HG03442 (cell line): ENCODE data around the gene CNTN4.
A peak's percentile ranks its signal among the peaks of the same experiment; 100 is the strongest.
"Not testable (repeated sequence)": the region's sequence is repeated elsewhere in the genome, so short reads cannot be mapped to it uniquely, and the experiment has no call there.

Experiments used
- ATAC-seq: cut with Tn5 transposase; IDR thresholded peaks from one replicate; pipeline ENCODE4 v1.9.1; 2021; ENCODE audit warnings: mild to moderate bottlenecking, moderate library complexity; ENCODE audit not compliant: unreplicated experiment

CNTN4 gene

DNA sequence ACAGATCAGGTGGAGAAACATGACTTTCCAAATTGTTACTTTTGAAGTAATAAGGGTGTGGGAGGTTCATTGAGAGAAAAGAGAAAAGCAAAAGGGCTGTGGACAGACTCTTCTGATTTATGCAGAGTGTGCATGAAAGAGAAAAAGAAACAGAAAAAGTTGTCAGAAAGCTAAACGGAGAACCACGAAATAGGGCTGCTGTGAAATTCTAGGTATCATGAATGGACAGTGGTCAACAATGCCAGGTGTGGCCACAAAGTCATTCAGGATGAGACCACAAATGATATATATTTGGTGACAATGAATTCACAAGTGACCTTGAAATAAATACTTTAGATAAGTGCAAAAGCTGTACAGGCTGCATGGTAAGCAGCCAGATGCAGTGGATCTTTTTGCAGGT, 841.4 kb downstream of the CNTN4 start:
- peak; percentile 42 for ATAC-seq

- ATAC-seq: peak; percentile 90
These were observed 846.0 kb downstream of the CNTN4 start for GRCh38 chr3:2944628-2945027.

DNA sequence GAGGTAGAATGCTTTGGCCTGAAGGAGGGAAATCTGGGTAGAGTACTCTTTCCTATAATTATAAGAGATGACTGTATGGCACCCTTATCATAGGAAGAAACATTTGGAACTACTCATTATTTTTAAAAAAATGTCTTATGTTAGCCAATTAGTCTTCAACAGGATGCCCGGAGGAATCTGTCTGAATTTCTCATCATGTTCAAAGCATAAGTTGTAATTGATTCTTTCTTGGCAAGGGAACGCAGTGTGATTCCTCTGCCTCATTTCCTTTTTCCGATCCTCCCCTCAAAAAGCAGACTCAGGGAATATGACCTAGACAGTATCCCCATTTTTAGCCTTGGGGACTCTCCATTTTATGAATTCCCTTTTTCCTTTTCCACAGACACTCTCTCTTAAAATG, 846.5 kb downstream of the CNTN4 start:
- ATAC-seq: no peak

GRCh38 chr3:2947536-2947935, 848.9 kb downstream of the CNTN4 start:
- no peak for ATAC-seq

DNA sequence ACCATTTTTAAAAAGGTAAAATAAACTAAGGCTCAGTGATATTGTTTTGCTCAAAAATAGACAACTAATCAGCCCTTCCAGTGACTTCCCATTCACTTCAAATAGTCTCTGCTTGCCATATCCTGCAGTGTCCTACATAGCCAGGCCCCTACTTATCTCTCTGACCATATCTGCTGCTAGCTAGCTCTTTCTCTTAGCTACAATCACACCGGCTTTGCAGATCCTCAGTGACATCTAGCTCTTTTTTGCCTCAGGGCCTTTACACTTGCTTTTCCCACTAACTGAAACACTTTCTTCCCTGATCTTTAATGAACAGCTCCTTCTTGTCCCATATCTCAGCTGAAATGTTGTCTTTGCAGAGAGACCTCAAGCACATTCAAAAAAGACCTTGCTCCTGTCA, 850.2 kb downstream of the CNTN4 start:
- ATAC-seq: no peak

DNA sequence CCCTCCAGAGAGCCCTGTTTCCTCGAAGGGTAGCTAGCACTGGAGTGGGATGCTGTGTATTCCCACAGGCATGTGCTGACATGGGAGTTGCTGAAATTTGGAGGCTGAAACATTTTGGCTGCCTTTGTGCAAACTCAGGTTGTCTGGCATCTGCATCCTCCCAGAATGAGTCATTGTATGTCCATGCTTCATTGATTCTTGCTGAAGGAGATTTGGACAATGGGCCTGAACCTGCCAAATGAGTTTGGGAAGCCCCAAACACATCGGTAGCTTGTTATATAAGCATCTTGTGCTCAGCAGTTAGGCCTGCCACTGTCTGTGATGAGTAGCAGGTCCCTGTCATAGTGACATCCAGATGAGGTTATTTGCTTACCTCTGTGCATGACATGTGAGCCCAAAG, 851.5 kb downstream of the CNTN4 start:
- ATAC-seq: peak; percentile 37

DNA sequence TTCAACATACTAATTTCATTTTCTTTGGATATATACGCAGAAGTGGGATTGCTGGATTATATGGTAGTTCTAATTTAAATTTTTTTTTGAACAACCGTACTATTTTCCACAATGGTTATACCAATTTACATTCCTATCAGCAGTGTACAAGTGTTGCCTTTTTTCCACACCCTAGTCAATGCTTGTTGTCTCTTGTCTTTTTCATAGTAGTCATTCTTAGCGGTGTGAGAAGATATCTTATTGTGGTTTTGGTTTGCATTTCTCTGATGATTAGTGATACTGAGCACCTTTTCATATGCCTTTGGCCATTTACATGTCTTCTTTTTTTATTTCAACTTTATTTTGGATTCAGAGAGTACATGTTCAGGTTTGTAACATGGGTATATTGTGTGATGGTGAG, 858.4 kb downstream of the CNTN4 start:
- no peak for ATAC-seq

DNA sequence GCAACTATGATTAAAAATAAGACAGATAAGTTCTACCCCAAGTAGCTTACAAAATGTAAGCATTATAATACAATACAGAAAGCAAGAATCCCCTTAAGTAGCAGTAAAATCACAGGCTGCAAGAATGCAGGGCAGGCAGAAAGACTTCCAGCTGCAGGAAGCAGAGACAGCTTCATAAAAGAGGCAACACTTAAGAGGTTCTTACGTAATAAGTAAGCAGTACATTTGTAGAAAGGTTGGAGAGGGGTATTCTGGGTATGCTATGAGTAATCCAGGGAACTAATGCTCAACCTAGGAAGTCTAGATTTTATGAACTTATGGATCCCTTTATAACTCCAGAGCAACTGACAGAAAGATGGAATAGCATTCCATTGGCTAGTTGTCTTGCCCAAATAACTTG, 859.9 kb downstream of the CNTN4 start:
- ATAC-seq: no peak

DNA sequence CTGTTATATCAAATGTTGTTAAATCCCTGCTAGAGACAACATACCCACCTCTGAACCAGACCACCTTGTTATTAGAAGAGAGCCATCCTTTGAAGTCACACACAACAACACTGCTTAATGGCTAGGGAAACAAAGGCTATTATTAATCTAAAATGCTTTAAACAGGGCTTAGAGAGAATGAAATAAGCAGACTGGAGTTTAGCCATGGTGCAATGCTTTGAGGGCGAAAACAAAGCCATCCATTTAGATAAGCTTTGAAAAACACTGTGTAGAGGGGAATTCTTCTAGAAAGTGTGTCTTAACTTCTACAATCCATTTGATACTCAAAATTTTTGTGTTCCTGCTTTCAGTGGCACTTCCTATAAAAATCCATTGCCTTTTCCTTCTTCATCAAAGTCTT, 862.9 kb downstream of the CNTN4 start:
- ATAC-seq: no peak

GRCh38 chr3:2967871-2968270, 869.2 kb downstream of the CNTN4 start:
- no peak for ATAC-seq

GRCh38 chr3:2968475-2968874, 869.8 kb downstream of the CNTN4 start:
- peak; percentile 51 for ATAC-seq

- no peak for ATAC-seq
These were observed 877.5 kb downstream of the CNTN4 start for GRCh38 chr3:2976212-2976611.

GRCh38 chr3:2976796-2977195, 878.1 kb downstream of the CNTN4 start:
- no peak for ATAC-seq

DNA sequence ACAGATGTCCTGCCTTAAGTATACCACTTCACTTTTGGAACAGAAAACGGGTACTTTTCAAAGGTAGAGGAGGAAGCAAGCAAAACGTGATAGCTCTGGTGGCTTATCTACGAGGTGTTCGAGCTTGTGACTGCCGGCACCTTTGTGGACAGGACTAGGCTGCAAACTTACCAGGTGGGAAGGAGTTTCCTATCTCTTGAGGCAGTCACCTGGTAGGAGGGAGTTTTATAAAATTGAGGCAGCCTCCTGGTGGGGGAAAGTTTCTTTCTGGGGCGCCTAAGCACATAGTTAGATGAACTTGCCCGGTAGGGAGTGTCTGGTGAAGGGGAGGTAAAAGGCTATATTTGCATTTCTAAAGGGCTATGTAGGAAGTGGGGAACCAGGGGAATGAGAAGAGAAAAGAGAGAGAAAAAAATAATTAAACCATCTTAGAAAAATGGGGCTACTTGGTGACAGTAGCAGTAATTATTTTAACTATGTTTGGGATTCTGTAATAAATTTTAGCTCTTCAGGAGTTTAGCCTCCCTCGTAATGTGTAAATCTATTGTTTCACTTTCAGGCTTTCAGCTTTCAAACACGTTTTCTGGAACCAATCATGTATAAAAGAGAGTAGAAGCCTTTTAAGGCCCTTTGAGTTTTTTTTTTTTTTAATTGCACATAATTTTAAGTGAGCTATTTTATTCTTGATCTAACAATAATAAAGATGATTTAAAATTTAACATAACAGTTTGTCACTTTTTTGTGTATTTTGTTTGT, 880.5 kb downstream of the CNTN4 start:
- ATAC-seq: no peak

DNA sequence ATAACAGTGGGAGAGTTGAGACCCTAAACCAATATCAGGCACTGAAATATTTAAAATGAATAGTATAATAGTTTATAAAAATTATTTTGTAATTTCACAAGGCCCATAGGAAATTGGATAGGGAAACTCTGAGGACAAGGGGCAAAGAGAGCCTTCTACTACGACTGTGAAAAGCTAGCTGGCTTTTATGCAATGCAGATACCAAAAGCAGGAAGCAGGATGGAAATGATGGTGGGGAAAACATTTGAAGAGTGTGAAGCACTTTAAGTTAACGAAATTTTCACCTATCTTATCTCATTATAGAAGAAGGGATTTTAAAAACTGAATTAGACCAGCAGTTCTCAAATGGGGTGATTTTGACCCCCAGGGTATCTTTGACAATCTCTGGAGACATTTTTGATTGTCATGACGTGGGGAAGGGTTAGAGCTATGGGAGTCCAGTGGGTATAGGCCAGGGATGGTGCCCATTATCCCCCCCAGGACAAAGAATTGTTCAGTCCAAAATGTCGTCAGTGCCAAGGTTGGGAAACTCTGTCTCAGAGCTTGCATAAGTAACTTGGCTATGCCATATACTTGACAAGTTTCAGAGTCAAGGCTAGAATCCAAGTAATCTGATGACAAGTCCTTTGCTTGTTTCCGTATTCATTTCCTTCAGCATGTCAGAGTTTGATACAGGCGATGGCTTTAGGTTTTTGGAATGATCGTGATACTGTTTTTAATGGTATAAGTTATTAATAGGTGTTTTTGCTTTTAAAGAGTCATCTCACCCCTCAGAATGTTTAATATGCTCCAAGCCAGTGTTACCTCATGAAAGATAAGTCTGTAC, 885.6 kb downstream of the CNTN4 start:
- no peak for ATAC-seq

DNA sequence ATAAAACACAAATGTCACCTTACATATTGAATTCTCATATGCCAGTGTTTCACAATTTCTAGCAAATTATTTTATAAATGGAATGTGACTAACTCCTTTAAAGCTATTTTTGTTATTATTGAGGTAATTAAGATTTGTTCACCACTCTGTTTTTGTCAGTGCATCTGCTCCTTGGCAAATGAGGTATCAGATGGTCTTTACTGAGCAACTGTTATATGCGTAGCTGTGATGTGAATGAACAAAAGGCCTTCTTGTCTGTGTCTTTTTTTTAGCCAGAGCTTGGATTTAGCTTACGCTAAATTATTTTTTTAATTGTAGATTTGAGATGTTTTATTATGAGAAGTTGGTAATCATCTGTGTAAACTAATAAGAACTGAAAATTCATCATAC, 886.2 kb downstream of the CNTN4 start:
- ATAC-seq: no peak

GRCh38 chr3:2985479-2985878, 886.8 kb downstream of the CNTN4 start:
- ATAC-seq: no peak

DNA sequence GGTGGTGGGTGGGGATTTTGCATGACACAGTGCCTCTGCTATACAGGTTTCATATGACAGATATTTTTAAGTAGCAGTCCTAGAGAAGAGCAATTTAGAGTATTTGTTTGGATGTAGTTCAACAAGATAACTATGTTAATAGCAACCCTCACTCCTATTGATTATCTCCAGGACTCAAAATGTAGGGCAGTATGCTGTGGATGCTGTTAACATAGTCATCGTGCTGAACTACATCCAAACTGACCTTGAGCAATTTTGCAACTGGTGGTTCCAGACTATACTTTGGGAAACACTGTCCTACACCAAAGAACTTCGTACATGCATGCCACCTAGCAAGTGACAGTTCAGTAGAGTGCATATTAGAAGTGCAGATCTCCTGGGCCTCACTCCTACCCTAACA, 893.9 kb downstream of the CNTN4 start:
- no peak for ATAC-seq

DNA sequence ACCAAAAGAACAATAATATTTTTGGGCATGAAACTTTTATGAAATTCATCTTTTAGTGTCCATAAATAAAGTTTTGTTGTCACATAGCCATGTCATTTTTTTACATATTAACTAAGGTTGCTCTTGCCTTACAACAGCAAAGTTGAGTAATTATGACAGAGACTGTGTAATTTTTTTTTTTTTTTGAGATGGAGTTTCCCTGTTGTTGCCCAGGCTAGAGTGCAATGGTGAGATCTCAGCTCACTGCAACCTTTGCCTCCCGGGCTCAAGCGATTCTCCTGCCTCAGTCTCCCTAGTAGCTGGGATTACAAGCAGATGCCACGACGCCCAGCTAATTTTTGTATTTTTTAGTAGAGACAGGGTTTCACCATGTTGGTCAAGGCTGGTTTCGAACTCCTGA, 894.5 kb downstream of the CNTN4 start:
- not testable (repeated sequence) for ATAC-seq

- no peak for ATAC-seq
These were observed 895.1 kb downstream of the CNTN4 start for GRCh38 chr3:2993736-2994135.

DNA sequence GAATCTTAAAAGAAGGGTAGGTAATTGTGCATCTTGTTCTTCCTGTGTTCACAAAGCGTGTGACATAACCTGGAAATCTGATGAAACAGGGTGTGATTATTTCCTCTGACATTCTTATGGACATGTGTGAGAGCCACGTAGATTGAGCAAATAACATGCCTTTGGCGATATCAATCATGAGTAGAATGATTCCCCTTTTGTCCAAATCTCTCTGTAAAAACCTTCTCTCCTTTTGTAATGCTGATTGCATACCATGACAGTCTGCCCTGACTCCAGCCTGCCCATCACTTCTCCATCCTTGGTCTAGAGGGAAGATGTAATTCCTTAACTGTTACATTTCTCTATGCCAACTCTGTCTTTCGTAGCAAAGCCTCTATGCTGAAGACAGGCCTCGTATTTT, 896.5 kb downstream of the CNTN4 start:
- ATAC-seq: no peak

DNA sequence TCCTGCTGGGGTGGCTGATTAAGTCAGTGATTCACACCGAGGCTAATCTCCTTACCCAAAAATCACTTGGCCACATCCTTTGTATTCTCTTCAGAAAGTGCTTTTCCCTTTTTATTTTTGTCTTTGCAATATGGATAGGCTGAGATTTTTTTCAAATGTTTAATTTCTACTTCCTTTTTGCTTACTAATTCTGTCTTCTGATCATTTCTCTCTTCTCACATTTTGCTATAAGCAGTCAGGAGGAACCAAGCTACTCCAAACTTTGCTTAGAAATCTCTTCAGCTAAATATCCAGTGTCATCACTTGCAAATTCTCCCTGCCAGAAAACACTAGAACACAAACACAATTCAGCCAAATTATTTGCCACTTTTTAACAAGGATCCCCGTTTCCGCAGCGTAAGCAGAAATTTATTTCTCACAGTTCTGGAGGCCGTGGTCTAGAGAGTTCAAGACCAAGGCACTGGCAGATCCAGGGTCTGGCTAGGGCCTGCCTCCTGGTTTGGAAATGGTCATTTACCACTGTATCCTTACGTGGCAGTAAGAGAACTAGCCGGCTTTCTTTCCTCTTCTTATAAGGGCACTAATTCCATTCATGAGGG, 906.6 kb downstream of the CNTN4 start:
- ATAC-seq: no peak
